Endothelial cell of umbilical vein (primary cell): ENCODE measurements around the gene SULT1A1.

Source experiments
- EZH2 ChIP-seq: IDR thresholded peaks from 2 replicates; pipeline ENCODE4 v1.6.1; 2012; ENCODE audit warnings: borderline replicate concordance, low read depth, mild to moderate bottlenecking, moderate library complexity, low read length, inconsistent platforms; ENCODE audit not compliant: severe bottlenecking
- FOS ChIP-seq: IDR thresholded peaks from 2 replicates; pipeline ENCODE4 v1.6.1; 2011; ENCODE audit warnings: mild to moderate bottlenecking, low read length, moderate library complexity, borderline replicate concordance; ENCODE audit not compliant: insufficient read depth
- JUN ChIP-seq: IDR thresholded peaks from 2 replicates; pipeline ENCODE4 v1.6.1; 2011; ENCODE audit warnings: borderline replicate concordance, low read depth; ENCODE audit not compliant: insufficient read length, insufficient read depth
- MYC ChIP-seq: IDR thresholded peaks from one replicate; pipeline ENCODE4 v1.6.1; 2011; ENCODE audit warnings: mild to moderate bottlenecking, low read depth, low read length
- POLR2A ChIP-seq: IDR thresholded peaks from 2 replicates; pipeline ENCODE4 v1.6.1; 2012; ENCODE audit warnings: low read depth, mild to moderate bottlenecking, control low read depth, low read length
- POLR2AphosphoS5 ChIP-seq: IDR thresholded peaks from 2 replicates; pipeline ENCODE4 v1.6.1; 2012; ENCODE audit warnings: low read depth, mild to moderate bottlenecking, control low read depth, low read length, moderate library complexity; ENCODE audit not compliant: insufficient read depth
- TF ChIP-seq, protein P1 (sequence below), 2 donors: IDR thresholded peaks; 1 replicate in 1 of 2; 2 replicates in 1 of 2; pipeline ENCODE4 v1.5.1; 2011; ENCODE audit warnings: low read length in 2 of 2, mild to moderate bottlenecking in 2 of 2, moderate library complexity in 2 of 2, control low read depth in 1 of 2, inconsistent platforms in 1 of 2, low read depth in 1 of 2; ENCODE audit not compliant: insufficient read depth in 1 of 2; ENCODE audit errors: extremely low read depth in 1 of 2
- TF ChIP-seq, protein P2 (sequence below): IDR thresholded peaks from 2 replicates; pipeline ENCODE4 v1.6.1; 2011; ENCODE audit not compliant: insufficient read depth, insufficient read length

GRCh38 chr16:28603381-28604185, 6.3 kb downstream of the SULT1A1 start:
- no peak for TF ChIP-seq POLR2A
- TF ChIP-seq, protein P1, sequence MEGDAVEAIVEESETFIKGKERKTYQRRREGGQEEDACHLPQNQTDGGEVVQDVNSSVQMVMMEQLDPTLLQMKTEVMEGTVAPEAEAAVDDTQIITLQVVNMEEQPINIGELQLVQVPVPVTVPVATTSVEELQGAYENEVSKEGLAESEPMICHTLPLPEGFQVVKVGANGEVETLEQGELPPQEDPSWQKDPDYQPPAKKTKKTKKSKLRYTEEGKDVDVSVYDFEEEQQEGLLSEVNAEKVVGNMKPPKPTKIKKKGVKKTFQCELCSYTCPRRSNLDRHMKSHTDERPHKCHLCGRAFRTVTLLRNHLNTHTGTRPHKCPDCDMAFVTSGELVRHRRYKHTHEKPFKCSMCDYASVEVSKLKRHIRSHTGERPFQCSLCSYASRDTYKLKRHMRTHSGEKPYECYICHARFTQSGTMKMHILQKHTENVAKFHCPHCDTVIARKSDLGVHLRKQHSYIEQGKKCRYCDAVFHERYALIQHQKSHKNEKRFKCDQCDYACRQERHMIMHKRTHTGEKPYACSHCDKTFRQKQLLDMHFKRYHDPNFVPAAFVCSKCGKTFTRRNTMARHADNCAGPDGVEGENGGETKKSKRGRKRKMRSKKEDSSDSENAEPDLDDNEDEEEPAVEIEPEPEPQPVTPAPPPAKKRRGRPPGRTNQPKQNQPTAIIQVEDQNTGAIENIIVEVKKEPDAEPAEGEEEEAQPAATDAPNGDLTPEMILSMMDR (IDR thresholded peaks at IDR 0.05; ENCODE audit: extremely low read depth in 1 of 2, insufficient read depth in 1 of 2, low read depth in 1 of 2, low read length in 2 of 2): no peak
- no peak for TF ChIP-seq EZH2
- TF ChIP-seq MYC: no peak
- TF ChIP-seq FOS: no peak
- no peak for TF ChIP-seq POLR2AphosphoS5
- TF ChIP-seq JUN: no peak
- TF ChIP-seq, protein P2, sequence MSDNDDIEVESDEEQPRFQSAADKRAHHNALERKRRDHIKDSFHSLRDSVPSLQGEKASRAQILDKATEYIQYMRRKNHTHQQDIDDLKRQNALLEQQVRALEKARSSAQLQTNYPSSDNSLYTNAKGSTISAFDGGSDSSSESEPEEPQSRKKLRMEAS: no peak
